Neural cell (in vitro differentiated cells): ENCODE results near the gene RNF212. TPM values are rescaled to one million over a fixed set of nuclear protein-coding genes. Genes with fewer than 3 reads are reported as not detected.
"Not testable (repeated sequence)": the region's sequence is repeated elsewhere in the genome, so short reads cannot be mapped to it uniquely, and the experiment has no call there.

Experiments
- H2AFZ ChIP-seq: fragments of 200-600, 300-800 bp; sonication (generic), shearing (Covaris generic); 2 replicates; pipeline ENCODE4 v1.6.0; 2014; ENCODE audit warnings: low read depth, mild to moderate bottlenecking, antibody characterized with exemption, low read length, moderate library complexity
- H3F3A ChIP-seq: fragments of 200-600 bp; shearing (Covaris generic); 2 replicates; pipeline ENCODE4 v1.6.1; 2016; ENCODE audit warnings: mild to moderate bottlenecking, moderate library complexity, mixed read lengths, antibody characterized with exemption, low read length; ENCODE audit not compliant: insufficient read depth, poor library complexity, severe bottlenecking
- H3K27ac ChIP-seq: fragments of 200-600, 300-800 bp; sonication (generic), shearing (Covaris generic); 2 replicates; pipeline ENCODE4 v1.5.1; 2014; ENCODE audit warnings: mild to moderate bottlenecking, low read length, moderate library complexity
- H3K27me3 ChIP-seq: fragments of 300-800, 200-600 bp; sonication (generic), shearing (Covaris generic); 2 replicates; pipeline ENCODE4 v1.6.0; 2014; ENCODE audit warnings: mild to moderate bottlenecking, low read depth, low read length, moderate library complexity; ENCODE audit not compliant: insufficient read depth
- H3K36me3 ChIP-seq: fragments of 300-800, 200-600 bp; sonication (generic), shearing (Covaris generic); 2 replicates; pipeline ENCODE4 v1.5.1; 2014; ENCODE audit warnings: mild to moderate bottlenecking, antibody characterized with exemption, low read length, moderate library complexity; ENCODE audit not compliant: insufficient read depth
- H3K4me2 ChIP-seq: fragments of 300-800, 200-600 bp; sonication (generic), shearing (Covaris generic); 2 replicates; pipeline ENCODE4 v1.6.0; 2014; ENCODE audit warnings: mild to moderate bottlenecking, low read length
- H3K4me3 ChIP-seq: fragments of 300-800, 200-600 bp; sonication (generic), shearing (Covaris generic); 2 replicates; pipeline ENCODE4 v1.5.1; 2014; ENCODE audit warnings: mild to moderate bottlenecking, low read length, moderate library complexity
- H3K79me2 ChIP-seq: fragments of 200-600 bp; shearing (Covaris generic); replicated peaks from 2 replicates; pipeline ENCODE4 v1.6.0; 2014; ENCODE audit warnings: mild to moderate bottlenecking, low read length, moderate library complexity; ENCODE audit not compliant: insufficient read depth
- H3K9ac ChIP-seq: fragments of 300-800, 200-600 bp; sonication (generic), shearing (Covaris generic); 2 replicates; pipeline ENCODE4 v1.6.1; 2016; ENCODE audit warnings: mild to moderate bottlenecking, low read length, mixed read lengths
- H3K9me2 ChIP-seq: fragments of 200-600 bp; shearing (Covaris generic); 2 replicates; pipeline ENCODE4 v1.6.1; 2016; ENCODE audit warnings: mild to moderate bottlenecking, low read length, mixed read lengths; ENCODE audit not compliant: insufficient read depth
- H3K9me3 ChIP-seq: fragments of 200-600, 300-800 bp; sonication (generic), shearing (Covaris generic); 2 replicates; pipeline ENCODE4 v1.6.1; 2016; ENCODE audit warnings: mild to moderate bottlenecking, mixed run types, low read length, moderate library complexity, mixed read lengths
- H4K20me1 ChIP-seq: fragments of 200-600 bp; shearing (Covaris generic); 2 replicates; pipeline ENCODE4 v1.6.1; 2016; ENCODE audit warnings: mild to moderate bottlenecking, mixed run types; ENCODE audit not compliant: insufficient read depth
- EP300 ChIP-seq: fragments of 450-650 bp; conservative IDR thresholded peaks from 2 replicates; pipeline ENCODE4 v1.6.1; 2014; ENCODE audit warnings: antibody characterized with exemption, mild to moderate bottlenecking, moderate library complexity; ENCODE audit not compliant: poor library complexity, severe bottlenecking
- EZH2 ChIP-seq: fragments of 200-600, 300-800 bp; shearing (Covaris generic), sonication (generic); IDR thresholded peaks from 2 replicates; pipeline ENCODE4 v1.6.1; 2014; ENCODE audit warnings: antibody characterized with exemption, low read length, borderline replicate concordance, mild to moderate bottlenecking; ENCODE audit not compliant: insufficient read depth, poor library complexity, severe bottlenecking
- MXI1 ChIP-seq: fragments of 450-650 bp; conservative IDR thresholded peaks from 2 replicates; pipeline ENCODE4 v1.6.1; 2014; ENCODE audit warnings: antibody characterized with exemption, mild to moderate bottlenecking; ENCODE audit not compliant: poor library complexity, severe bottlenecking
- POLR2AphosphoS5 ChIP-seq: IDR thresholded peaks from 2 replicates; pipeline ENCODE4 v1.6.1; 2012
- RAD21 ChIP-seq: fragments of 450-650 bp; conservative IDR thresholded peaks from 2 replicates; pipeline ENCODE4 v1.6.1; 2014; ENCODE audit warnings: antibody characterized with exemption, mild to moderate bottlenecking, moderate library complexity
- REST ChIP-seq: IDR thresholded peaks from 2 replicates; pipeline ENCODE4 v1.6.1; 2012; ENCODE audit warnings: borderline replicate concordance
- SMC3 ChIP-seq: fragments of 450-650 bp; conservative IDR thresholded peaks from 2 replicates; pipeline ENCODE4 v1.6.1; 2014; ENCODE audit warnings: antibody characterized with exemption, mild to moderate bottlenecking, moderate library complexity; ENCODE audit not compliant: poor library complexity
- TAF1 ChIP-seq: IDR thresholded peaks from 2 replicates; pipeline ENCODE4 v1.6.1; 2012; ENCODE audit warnings: low read depth
- polyA plus RNA-seq: library from polyadenylated mRNA; depleted of rRNA; stranded (reverse); fragments of >200 nt; gene quantifications from 2 replicates; pipeline ENCODE4 v1.2.3, GENCODE V29; 2014
- TF ChIP-seq, protein P1 (sequence below): fragments of 450-650 bp; IDR thresholded peaks from 2 replicates; pipeline ENCODE4 v1.5.1; 2014; ENCODE audit warnings: antibody characterized with exemption, mild to moderate bottlenecking, moderate library complexity; ENCODE audit not compliant: poor library complexity, severe bottlenecking

RNF212 gene
- polyA plus RNA-seq, 1 donor from 2014 or later = 1.5 TPM

GRCh38 chr4:1126506-1126905, 13.1 kb upstream of the RNF212 start:
- no peak for TF ChIP-seq POLR2AphosphoS5
- TF ChIP-seq EP300 = no peak
- TF ChIP-seq TAF1 = no peak
- no peak for TF ChIP-seq SMC3
- no peak for TF ChIP-seq EZH2
- TF ChIP-seq, protein P1, sequence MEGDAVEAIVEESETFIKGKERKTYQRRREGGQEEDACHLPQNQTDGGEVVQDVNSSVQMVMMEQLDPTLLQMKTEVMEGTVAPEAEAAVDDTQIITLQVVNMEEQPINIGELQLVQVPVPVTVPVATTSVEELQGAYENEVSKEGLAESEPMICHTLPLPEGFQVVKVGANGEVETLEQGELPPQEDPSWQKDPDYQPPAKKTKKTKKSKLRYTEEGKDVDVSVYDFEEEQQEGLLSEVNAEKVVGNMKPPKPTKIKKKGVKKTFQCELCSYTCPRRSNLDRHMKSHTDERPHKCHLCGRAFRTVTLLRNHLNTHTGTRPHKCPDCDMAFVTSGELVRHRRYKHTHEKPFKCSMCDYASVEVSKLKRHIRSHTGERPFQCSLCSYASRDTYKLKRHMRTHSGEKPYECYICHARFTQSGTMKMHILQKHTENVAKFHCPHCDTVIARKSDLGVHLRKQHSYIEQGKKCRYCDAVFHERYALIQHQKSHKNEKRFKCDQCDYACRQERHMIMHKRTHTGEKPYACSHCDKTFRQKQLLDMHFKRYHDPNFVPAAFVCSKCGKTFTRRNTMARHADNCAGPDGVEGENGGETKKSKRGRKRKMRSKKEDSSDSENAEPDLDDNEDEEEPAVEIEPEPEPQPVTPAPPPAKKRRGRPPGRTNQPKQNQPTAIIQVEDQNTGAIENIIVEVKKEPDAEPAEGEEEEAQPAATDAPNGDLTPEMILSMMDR = no peak
- no peak for TF ChIP-seq REST
- TF ChIP-seq MXI1 = no peak
- TF ChIP-seq RAD21 = no peak
- Histone ChIP-seq H3K9me2 (no peaks in the 10 kb centered on the region), H3F3A (no peaks in the 10 kb centered on the region), H3K79me2 (no peaks in the 10 kb centered on the region), H3K27ac (no peak overlapping the region), H3K4me2 (no peak overlapping the region), H4K20me1 (no peaks in the 10 kb centered on the region), H3K27me3 (no peaks in the 10 kb centered on the region), H3K4me3 (no peak overlapping the region), H3K36me3 (no peaks in the 10 kb centered on the region), H2AFZ (no peak overlapping the region), H3K9me3 (no peaks in the 10 kb centered on the region), H3K9ac (no peak overlapping the region)

DNA sequence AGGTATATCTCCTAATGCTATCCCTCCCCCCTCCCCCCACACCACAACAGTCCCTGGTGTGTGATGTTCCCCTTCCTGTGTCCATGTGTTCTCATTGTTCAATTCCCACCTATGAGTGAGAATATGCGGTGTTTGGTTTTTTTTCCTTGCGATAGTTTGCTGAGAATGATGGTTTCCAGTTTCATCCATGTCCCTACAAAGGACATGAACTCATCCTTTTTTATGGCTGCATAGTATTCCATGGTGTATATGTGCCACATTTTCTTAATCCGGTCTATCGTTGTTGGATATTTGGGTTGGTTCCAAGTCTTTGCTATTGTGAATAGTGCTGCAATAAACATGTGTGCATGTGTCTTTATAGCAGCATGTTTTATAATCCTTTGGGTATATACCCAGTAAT, 12.1 kb upstream of the RNF212 start:
- H3K36me3 ChIP-seq, H3K4me3 ChIP-seq, H3K4me2 ChIP-seq, H3K27me3 ChIP-seq, H3K9me2 ChIP-seq, H3K9ac ChIP-seq, H3K79me2 ChIP-seq, H4K20me1 ChIP-seq, H3F3A ChIP-seq, H3K27ac ChIP-seq, H3K9me3 ChIP-seq, H2AFZ ChIP-seq: not testable (repeated sequence)

GRCh38 chr4:1124818-1125217, 11.5 kb upstream of the RNF212 start:
- Histone ChIP-seq H3F3A (no peaks in the 10 kb centered on the region), H3K27me3 (no peaks in the 10 kb centered on the region), H2AFZ (no peak overlapping the region), H4K20me1 (no peaks in the 10 kb centered on the region), H3K9me2 (no peaks in the 10 kb centered on the region), H3K27ac (no peak overlapping the region), H3K4me2 (no peak overlapping the region), H3K4me3 (no peak overlapping the region), H3K79me2 (no peaks in the 10 kb centered on the region), H3K36me3 (no peaks in the 10 kb centered on the region), H3K9ac (no peak overlapping the region), H3K9me3 (no peaks in the 10 kb centered on the region)
- TF ChIP-seq EP300 (no peak), EZH2 (no peak), POLR2AphosphoS5 (no peak), MXI1 (no peak), RAD21 (no peak), SMC3 (no peak), REST (no peak), TAF1 (no peak)
- TF ChIP-seq, protein P1 = no peak
